NCI-H1436 (cell line): ENCODE measurements around the gene LENG1.
"Not testable (repeated sequence)": the region's sequence is repeated elsewhere in the genome, so short reads cannot be mapped to it uniquely, and the experiment has no call there.

Experiments used
- DNase-seq: peaks from one replicate; lab custom pipeline; 2025; lab: John Stamatoyannopoulos, UW

Gene LENG1

DNA sequence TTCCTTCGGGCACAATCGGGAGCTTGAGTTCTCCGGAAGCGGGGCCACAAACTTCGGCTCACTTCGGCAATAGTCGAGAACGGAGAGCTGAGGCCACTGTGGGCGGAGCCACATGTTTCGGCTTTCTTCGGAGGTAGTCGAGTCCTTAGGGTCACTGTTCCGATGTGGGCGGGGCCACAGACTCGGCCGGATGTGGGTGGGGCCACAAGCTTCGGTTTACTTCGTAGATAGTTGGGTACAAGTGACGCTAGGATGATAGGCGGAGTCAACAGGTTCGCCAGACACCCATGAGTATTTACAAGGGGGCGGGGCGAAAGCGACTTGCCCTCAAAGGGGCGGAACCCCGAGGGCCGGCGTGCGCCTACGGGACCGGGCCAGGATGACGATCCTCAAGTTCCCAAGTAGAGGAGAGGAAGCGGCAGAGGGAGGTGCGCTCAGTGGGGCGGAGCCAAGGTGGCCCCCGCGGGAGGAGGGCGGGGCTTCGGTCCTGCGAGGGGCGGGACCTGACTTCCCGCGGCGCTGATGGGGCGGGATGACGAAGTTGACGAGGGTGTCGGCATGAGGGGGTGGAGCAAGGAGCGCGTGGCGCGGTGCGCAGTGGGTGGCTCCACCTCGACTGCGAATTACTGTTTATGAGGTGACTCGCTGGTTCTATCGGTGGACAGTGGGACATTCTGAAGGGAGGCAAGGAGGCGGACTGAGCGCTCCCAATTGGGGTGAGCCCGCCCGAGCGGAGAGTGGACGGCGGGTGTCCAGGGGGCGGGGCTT is 30.4 kb upstream of the LENG1 start:
- peak; percentile 100 for DNase-seq

DNA sequence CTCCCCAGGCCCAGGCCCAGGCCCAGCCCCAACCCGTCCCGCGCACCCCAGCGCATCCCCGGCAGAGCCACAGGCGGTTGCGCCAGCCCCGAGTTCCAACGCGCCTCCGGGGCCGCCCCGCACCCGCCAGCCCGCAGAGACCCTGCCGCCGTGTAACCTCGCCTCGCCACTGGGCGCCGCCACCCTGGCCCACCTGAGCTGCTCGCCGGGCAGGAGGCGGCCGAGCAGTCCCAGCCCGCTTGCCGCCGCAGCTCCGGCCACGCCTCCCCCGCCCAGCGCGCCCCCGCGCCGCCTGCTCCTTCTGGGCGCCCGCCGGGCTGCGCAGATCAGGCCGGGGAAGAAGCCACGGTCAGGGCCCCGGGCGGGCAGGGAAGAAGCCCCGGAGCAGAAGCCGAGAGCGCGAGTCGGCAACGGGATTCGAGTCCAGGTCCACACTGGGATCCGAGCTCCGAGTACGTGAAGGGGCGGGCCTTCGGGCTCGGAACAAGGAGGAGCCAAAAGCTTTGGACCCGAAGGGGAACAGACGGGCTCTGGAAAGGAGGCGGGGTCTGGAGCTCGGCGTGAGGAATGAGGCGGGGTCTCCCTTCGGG is 29.7 kb upstream of the LENG1 start, which contains the start of gene MBOAT7:
Gene MBOAT7, minus strand, starts transcription at position 436 of the 590 bp plus-strand sequence. CDS start 1,072 bp downstream, outside the sequence.
- no peak for DNase-seq

DNA sequence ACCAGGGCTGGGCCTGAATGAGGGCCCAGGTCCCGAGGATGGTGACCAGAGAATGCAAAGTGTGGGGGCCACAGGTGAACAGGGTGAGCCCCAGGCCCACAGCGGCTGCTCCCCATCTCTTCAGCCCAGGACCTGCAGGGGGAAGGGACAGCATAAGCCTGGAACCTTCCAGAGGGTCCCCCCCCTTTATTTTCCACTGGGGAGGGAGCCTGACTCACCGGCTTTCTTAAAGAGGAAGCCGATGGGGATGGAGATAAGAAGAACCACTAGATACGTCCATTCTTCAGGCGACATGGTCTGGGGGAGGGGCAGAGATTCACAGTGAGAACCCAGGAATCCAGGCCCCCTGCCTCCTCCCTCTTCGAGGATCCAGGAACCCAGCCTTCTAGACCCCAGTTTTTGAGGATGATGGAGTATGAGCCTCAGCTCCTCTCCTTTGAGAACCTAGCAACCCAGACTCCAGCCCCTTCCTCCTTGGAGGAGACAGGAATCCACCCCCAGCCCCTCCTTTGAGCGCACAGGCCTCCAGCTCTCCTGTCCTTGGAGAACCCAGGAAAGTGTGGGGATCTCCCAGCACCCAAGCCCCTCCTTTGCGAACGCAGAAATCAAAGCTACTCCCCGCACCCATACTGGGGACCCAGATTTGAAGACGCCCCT is 28.8 kb upstream of the LENG1 start:
- DNase-seq, result no peak

DNA sequence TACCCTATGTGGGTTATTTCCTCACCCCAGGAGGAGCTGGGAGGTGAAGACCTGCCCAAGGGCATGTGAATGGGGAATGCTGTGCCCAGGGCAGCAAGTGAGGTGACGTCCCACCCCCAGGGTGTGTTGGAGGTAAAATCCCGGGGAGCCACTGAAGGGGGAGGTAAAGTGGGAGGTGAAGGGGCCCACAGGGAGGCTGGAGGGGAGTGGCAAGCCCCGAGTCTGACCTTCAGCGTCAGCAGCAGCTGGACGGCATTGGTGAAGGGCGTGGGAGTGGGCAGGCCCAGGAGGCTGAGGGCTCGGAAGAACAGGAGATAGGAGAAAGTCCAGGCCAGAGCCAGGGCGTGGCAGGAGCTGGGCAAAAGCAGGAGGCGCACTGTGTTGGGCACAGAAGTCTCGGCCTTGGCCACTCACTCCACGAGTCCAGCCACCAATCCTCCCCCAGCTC is 27.4 kb upstream of the LENG1 start:
- no peak for DNase-seq

DNA sequence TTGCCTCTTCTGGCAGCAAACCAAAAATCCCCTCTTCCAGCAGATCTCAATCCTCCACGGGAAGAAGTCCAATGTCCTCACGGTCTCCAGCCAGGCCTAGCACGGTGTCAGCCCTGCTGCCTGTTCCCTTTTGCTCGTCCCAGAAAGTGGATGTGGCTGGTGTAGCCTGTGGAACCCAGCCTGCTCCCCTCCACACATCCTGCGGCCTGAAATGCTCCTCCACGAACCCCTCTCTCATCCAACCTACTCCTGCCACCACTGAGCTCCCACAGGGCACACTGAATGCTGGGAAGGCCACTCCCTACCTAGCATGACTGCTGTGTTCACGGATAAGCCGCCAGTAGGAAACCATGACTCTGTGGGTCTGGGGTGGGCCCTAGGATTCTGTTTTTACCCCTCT is 26.8 kb upstream of the LENG1 start:
- no peak for DNase-seq

DNA sequence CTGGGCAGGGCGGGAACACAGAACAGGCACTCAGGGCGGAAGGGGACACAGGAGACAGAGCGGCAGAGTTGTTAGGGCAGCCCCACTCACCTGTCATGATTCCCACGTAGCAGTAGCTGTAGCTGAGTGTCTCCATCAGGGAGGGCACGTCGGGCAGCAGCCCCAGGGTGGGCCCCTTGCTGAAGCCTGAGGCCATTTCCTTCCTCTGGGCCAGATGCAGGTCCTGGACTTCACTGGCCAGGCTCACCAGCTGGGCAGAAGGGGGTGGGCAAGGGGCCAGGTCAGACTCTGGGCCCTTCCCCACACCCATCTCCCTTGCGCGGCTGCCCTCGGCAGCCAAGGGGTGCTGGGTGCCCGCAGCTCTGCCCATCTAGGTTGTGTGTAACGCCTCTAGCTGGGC is 23.9 kb upstream of the LENG1 start:
- no peak for DNase-seq

DNA sequence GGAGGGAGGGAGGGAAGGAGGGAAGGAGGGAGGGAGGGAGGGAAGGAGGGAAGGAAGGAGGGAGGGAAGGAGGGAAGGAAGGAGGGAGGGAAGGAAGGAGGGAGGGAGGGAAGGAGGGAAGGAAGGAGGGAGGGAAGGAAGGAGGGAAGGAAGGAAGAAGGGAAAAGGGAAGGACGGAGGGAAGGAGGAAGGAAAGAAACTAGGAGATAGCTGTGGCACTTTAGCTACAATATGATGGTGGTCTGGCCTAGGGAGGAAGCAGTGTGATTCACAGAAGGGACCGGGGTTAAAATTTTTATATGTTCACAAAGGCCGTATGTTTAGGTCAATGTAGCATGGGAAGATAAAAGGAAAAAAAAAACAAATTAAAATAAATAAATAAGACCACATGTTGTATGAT is 22.4 kb upstream of the LENG1 start:
- not testable (repeated sequence) for DNase-seq

DNA sequence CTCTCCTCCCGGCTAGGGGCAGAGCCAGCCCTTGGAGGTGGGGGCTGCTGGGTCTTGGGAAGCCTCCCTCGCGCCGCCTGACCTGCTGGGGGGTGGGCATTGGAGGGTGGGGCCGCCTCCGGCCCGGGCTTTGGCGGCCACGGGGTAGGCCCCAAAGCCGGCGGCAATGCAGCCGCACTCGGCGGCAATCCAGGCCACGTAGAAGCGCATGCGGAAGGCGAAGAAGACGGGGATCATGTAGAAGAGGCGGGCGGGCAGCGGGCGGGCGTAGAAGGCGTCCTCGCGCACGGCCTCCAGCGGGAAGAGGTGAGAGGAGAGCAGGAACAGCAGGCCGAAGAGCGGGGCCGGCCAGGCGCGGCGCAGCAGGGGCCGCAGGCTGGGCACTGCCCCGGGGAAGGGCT is 21.2 kb upstream of the LENG1 start:
- no peak for DNase-seq

DNA sequence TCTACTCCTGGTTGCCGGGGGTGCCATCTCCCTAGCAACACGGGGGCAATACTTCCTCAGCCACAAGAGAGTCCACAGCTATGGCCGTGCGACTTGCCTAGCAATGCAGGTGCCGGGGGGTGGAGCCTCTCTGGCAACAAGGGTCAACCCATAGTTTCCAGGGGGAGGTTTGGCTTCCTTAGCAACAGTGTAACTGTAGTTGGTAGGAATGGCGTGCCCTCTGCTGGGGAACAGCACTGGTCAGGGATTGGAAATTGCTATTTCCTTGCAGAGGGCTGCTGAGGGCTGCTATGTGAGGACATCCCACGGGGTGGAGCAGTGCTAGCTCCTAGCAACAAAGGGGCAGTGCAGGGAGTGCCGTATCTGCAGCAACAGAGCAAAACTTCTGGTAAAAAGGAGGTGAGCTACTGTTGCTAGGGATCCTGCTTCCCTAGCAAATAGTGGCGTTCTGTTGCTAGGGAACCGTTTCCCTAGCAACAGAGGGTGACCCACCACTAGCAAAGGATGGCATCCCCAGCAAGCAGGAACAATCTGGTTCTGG is 20.5 kb upstream of the LENG1 start:
- peak; percentile 61 for DNase-seq

DNA sequence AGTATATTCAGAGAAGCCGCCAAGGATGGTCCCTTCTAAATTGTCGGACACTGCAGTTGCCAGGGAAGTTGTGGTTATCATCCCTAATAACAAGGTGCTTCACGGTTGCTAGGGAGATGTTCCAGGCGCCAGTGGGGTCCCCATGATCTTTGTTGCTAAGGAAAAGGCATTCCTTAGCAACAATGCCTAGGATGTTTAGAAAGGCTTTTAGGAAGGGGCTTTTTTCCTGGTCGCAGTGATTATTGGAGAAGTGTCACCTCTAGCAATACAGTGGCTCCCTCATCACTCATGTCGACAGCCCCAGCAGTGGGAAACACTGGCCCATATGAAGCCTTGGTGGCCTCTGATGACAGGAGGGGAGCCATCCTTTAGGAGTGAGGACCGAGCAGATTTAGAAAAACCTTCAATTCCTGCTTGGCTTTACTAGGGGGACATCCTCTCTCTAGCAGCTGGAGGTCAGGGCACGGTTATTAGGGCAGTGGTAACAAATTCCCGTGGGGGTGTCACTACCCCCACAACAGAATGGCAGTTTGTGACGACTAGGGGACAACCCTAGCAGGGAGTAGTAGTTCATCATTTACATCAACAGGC is 19.8 kb upstream of the LENG1 start:
- no peak for DNase-seq

DNA sequence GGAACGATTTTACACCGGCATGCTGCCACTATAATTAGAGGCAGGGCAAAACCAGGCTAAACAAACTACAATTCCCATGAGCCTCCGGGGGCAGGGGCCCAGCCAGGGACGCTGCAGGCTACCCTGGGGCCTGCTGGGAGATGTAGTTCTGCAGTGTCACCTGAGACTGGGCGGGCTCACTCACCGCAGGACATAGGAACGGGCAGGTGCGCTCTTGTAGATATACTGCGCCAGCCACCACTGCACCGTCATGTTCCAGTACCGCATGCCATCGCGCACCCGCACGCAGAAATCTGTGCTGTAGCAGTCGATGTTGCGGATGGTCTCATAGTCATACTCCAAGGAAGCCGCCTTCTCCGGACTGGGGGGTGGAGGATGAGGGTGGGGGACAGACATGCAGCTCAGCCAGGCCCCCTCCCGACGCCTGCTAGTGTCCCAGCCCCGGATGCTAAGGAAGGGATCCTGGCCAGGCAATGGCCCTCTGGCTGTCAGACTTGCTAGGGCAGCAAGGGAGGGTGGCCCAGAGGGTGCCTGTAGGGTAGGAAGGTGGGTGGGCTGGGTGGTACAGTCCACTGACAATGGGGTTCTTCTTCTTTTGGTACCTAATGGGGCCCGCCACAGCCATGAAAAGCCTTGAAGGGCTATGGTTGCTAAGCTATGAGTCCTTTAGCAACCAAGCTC is 19.2 kb upstream of the LENG1 start:
- peak; percentile 36 for DNase-seq

DNA sequence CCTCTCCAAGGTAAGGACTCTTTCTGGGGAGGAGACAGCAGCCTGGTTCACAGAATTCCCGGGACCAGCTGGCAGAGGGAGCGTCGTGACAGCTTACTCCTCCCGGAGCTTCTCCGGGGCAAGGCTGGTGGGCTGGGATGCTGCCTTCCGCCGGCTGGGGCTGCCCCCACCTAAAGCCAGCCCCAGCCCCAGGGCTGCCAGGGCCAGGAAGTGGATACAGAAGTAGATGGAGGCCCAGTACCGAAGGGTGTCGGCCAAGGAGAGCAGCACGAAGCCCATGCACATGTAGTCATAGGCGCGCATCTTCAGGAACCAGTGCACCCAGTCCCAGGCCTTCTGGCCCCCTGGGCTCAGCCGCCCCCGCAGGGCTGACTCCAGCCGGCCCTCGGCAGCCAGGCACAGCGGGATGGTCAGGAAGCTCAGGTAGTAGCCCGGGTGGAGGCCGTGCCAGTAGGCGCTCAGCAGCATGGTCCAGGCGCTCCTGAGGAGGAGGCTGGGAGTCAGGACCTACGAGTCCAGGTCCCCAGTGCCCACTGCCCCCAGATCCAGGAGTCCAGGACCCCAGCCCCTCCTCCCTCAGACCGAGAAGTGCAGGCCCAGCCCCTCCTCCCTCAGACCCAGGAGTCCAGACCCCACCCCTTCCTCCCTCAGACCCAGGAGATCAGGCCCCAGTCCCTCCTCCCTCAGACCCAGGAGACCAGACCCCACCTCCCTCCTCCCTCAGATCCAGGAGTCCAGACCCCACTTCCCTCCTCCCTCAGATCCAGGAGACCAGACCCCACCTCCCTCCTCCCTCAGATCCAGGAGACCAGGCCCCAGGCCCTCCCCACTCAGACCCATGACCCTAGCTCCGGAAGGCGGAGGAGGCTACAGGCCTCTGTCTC is 14.7 kb upstream of the LENG1 start:
- no peak for DNase-seq

DNA sequence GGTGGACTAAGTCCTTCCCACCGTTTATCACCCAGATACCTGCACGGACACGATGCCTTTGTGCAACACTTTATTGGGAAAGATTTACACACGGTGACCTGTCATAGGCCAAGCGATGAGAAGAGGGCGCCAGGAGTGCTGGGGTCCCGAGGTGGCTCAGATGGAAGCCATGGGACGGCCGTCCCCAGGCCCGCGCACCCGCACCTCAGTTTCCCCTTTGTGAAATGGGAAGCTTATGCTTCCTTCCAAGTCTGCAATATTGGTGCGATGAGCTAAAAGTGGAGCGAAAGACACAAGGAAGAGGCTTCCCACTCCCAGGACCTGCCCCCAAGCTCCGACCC is 13.8 kb upstream of the LENG1 start:
- DNase-seq, result no peak

DNA sequence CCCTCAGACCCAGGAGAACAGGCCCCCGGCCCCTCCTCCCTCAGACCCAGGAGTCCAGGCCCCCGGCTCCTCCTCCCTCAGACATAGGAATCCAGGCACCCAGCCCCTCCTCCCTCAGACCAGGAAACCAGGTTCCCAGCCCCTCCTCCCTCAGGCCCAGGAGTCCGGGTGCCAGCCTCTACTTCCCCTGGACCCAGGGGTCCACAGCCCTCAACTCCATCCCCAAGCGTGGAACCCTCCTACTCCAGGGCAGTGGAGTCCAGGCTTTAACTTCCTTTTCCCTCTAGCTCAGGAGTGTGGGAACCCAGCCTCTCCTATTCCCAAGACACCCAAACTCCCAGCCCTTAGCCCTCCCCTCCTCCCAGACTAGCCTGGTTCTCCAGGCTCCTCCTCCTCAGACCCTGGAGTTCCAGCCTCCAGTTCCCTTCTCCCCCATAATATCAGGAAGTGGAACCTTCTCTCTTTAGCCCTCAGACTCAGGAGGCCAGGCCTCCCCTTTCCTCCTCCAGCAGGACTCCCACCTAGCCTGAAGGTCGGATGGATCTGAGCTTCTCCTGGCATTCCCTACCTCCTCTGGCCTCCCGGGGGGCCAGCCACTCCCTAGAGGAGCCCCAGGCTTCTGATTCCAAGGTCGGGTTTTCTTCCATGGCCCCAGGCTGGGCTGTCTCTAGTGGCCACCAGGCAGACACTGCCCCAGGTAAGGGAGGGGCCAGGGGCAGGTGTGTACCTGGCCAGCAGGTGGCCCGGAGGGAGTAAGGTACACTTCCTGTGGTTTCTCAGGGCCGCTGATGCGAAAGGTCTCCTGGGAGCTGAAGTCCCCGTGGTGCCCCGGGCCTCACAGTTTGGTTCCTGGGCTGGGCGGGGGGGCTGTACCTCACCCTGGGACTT is 13.2 kb upstream of the LENG1 start, which contains the start of gene TMC4:
Gene TMC4, minus strand, starts transcription at position 690 of the 888 bp plus-strand sequence. Its CDS starts 43 bp downstream, at position 647.
- peak; percentile 83 for DNase-seq

DNA sequence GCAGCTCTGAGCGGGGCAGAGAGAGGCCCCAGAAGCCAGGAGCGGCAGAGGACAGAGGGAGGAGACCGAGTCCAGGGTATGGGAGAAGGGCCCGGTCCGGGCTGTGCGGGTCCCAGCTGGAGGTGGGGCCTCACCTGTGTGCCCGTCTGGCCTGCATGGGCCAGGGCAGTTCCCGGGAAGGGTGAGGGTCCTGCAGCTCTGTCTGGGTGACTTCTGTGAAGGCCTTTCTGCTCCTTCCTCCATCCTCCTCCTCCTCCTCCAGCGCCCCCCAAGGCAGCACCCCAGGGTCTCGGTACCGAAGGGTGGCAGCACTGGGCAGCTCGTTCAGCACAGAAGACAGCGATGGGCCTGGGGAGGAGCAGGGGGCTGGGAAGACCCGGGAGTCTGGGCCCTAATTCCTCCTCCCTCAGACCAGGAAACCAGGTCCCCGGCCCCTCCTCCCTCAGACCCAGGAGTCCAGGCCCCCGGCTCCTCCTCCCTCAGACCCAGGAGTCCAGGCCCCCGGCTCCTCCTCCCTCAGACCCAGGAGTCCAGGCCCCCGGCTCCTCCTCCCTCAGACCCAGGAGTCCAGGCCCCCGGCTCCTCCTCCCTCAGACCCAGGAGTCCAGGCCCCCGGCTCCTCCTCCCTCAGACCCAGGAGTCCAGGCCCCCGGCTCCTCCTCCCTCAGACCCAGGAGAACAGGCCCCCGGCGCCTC is 12.4 kb upstream of the LENG1 start:
- not testable (repeated sequence) for DNase-seq

DNA sequence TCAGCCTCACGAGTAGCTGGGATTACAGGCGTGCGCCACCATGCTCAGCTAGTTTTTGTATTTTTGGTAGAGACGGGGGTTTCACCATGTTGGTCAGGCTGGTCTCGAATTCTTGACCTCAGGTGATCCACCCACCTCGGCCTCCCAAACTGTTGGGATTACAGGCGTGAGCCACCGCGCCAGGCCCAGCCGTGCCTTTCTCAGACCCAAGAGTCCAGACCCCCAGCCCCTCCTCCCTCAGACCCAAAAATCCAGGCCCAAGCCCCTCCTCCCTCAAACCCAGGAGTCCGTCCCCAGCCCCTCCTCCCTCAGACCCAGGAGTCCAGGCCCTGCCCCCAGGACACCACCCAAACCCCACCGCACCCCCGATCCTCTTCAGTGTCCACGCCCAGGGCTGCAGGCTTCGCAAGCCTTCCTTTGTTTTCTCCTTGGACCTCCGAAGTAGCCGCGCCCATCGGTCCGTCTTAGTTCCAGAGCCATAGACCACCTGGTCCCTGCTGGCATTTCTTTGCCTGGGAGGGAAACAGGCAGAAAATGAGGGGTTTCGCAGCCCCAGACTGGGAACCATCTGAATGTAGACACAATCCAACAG is 9.7 kb upstream of the LENG1 start:
- DNase-seq, result no peak

DNA sequence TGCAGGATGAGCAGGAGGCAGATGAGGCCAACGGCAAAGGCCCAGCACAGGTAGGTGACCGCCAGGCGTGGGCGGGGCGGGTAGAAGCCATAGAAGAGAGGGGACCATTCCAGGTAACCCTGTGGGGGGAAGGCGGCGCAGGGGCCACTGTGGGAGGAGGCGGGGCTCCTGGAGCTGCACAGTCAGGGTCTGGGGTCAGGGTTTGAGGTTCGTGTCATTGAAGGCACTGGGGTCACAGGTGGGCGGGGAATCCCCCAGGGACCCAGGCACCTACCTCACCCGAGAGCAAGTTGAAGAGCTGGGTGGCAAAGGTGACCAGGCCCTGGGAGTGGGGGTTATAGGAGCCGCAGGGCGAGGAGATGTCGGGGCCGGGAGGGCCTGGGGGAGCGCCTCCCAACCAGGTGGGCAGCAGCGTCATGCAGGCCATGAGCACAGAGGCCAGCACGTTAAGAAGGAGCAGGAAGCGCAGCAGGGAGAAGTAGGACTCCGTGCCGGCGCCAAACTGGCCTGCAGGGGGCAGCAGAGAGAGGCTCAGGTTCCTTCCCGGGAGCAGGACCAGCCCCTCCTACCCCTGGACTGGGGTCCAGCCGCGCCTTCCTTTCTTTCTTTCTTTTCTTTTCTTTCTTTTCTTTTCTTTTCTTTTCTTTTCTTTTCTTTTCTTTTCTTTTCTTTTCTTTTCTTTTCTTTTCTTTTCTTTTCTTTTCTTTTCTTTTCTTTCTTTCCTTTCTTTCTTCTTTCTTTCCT is 8.8 kb upstream of the LENG1 start:
- DNase-seq, result peak; percentile 93

DNA sequence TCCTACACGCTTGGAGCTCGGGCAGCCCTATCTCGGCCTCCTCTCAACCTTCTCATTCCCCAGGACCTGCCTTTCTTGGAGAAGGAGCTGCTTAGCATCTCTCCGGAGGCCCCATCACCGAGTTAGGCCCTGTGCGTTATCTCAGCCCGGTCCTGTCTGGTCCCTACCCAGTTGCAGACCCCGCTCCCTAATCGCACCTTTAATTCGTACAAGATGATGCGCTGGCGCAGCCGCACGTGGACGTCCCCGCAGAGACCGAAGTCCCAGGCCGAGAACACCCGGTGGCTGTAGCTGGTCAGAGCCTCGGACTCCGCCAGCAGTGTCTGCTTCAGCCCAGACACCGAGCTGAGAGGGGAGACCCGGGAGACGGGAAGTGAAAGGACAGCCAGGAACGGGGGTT is 5.7 kb upstream of the LENG1 start:
- DNase-seq, result no peak
